Tibial nerve (tissue), 4 donors: ENCODE data around the gene GCLC. TPM values are rescaled to one million over a fixed set of nuclear protein-coding genes. Genes with fewer than 3 reads are reported as not detected.

Experiments used
- DNase-seq, 2 donors: peaks; one replicate each; pipeline ENCODE4 v3.0.0-alpha.2; 2019; ENCODE audit warnings: low spot score in 2 of 2
- H3K27ac ChIP-seq, 4 donors: fragments of 200-600 bp; sonication (generic) in 3 of 4; one replicate each; pipeline ENCODE4 v1.5.1; 2017 to 2019; ENCODE audit warnings: mild to moderate bottlenecking in 1 of 4
- H3K27me3 ChIP-seq, 2 donors: fragments of 200-600 bp; sonication (generic) in 1 of 2; one replicate each; pipeline versions ENCODE4 v1.5.1 to v1.6.0; 2017 to 2019
- H3K36me3 ChIP-seq, 3 donors: fragments of 200-600 bp; sonication (generic); one replicate each; pipeline ENCODE4 v1.5.1; 2018 to 2019
- H3K4me1 ChIP-seq, 4 donors: fragments of 200-600 bp; sonication (generic) in 3 of 4; one replicate each; pipeline ENCODE4 v1.5.1; 2017 to 2019
- H3K4me3 ChIP-seq, 4 donors: fragments of 200-600 bp; sonication (generic) in 3 of 4; one replicate each; pipeline ENCODE4 v1.5.1; 2017 to 2019; ENCODE audit warnings: mild to moderate bottlenecking in 1 of 4, moderate library complexity in 1 of 4
- H3K9me3 ChIP-seq, 4 donors: fragments of 200-600 bp; sonication (generic) in 3 of 4; one replicate each; pipeline ENCODE4 v1.5.1; 2017 to 2019
- CTCF ChIP-seq, 5 experiments: fragments of 200-600 bp in 3 of 5; fragments of 450-650 bp in 2 of 5; sonication (generic) in 3 of 5; IDR thresholded peaks; one replicate each; pipeline ENCODE4 v1.5.1; 2016 to 2019; ENCODE audit warnings: antibody characterized with exemption in 5 of 5, mild to moderate bottlenecking in 3 of 5, moderate library complexity in 2 of 5
- EP300 ChIP-seq, 2 donors: sonication (generic); formaldehyde crosslinking; IDR thresholded peaks; one replicate each; pipeline ENCODE4 v1.6.1; 2017; ENCODE audit warnings: antibody characterized with exemption in 2 of 2, mild to moderate bottlenecking in 1 of 2
- POLR2A ChIP-seq, 2 donors: fragments of 450-650 bp; IDR thresholded peaks; one replicate each; pipeline ENCODE4 v1.6.1; 2017; ENCODE audit warnings: antibody characterized with exemption in 2 of 2, mild to moderate bottlenecking in 2 of 2, moderate library complexity in 2 of 2
- WGBS, 2 donors: methylation state at CpG; one replicate each; pipeline ENCODE4 v1.1.5; 2018; 5-methylcytosine and 5-hydroxymethylcytosine counted together
- total RNA-seq, 4 donors: library from RNA; depleted of rRNA; stranded (reverse); fragments of >200 nt; gene quantifications; one replicate each; pipeline ENCODE4 v1.1.0, GENCODE V29; 2016

GCLC gene
- total RNA-seq, 4 donors from 2014 or later: 21.8 to 43.2 (median 32.0) TPM

GRCh38 chr6:53455678-53456077, 89.2 kb downstream of the GCLC start:
- 100% methylated on average over 1 of the region's 1 CpG for WGBS, 2 donors
- Histone ChIP-seq H3K9me3 (no peaks in the 10 kb centered on the region), H3K27ac (no peak overlapping the region), H3K4me3 (no peak overlapping the region), H3K36me3 (no peaks in the 10 kb centered on the region), H3K27me3 (no peaks in the 10 kb centered on the region), H3K4me1 (no peaks in the 10 kb centered on the region)
- TF ChIP-seq EP300 (IDR thresholded peaks at IDR 0.05) (no peak), POLR2A (IDR thresholded peaks at IDR 0.05) (no peak), CTCF (IDR thresholded peaks at IDR 0.05) (no peak)
- DNase-seq: no peak

- no peak overlapping the region for H3K4me3 ChIP-seq
- no peaks in the 10 kb centered on the region for H3K4me1 ChIP-seq
- DNase-seq: no peak
- no peaks in the 10 kb centered on the region for H3K27me3 ChIP-seq
- H3K9me3 ChIP-seq: peaks cover 0 to 7% (median 0%) of the 10 kb centered on the region in 4 donors
- H3K36me3 ChIP-seq: no peaks in the 10 kb centered on the region
- H3K27ac ChIP-seq: no peak overlapping the region
- TF ChIP-seq EP300 (IDR thresholded peaks at IDR 0.05) (no peak), CTCF (IDR thresholded peaks at IDR 0.05) (no peak), POLR2A (IDR thresholded peaks at IDR 0.05) (no peak)
- 89 to 93% methylated on average over 3 of the region's 3 CpGs for WGBS, 2 donors
These were observed 93.7 kb downstream of the GCLC start for GRCh38 chr6:53451165-53451564.

- Histone ChIP-seq H3K27ac (no peak overlapping the region), H3K36me3 (no peaks in the 10 kb centered on the region), H3K4me3 (no peak overlapping the region), H3K4me1 (no peaks in the 10 kb centered on the region), H3K9me3 (peaks cover 0 to 7% (median 0%) of the 10 kb centered on the region in 4 donors), H3K27me3 (no peaks in the 10 kb centered on the region)
- TF ChIP-seq EP300 (IDR thresholded peaks at IDR 0.05) (no peak), CTCF (IDR thresholded peaks at IDR 0.05) (no peak)
- WGBS, 2 donors: 88 to 89% methylated on average over 2 of the region's 2 CpGs
- DNase-seq: no peak
These were observed 97.0 kb downstream of the GCLC start for GRCh38 chr6:53447865-53448264.

Other genes starting within 250 kb of the GCLC start
- 10 to 100 TPM; 58.4 to 97.0 (median 69.7) TPM for gene ELOVL5, start 196.2 kb downstream of the GCLC start, total RNA-seq
- 1 to 10 TPM; 1.5 to 5.5 (median 4.1) TPM for gene KLHL31, start 120.7 kb upstream of the GCLC start, total RNA-seq
- gene LRRC1, start 249.9 kb upstream of the GCLC start, total RNA-seq: 10 to 100 TPM; 22.8 to 50.0 (median 39.6) TPM